Fibroblast of lung (primary cell): Measurements from ENCODE around the gene TSPAN5. TPM values are rescaled to one million over a fixed set of nuclear protein-coding genes. Genes with fewer than 3 reads are reported as not detected.

Experiments
- DNase-seq, 2 donors: peaks; one replicate each; pipeline versions ENCODE4 v3.0.0 to v3.0.0-alpha.2; 2010; ENCODE audit warnings: low read depth in 2 of 2
- H2AFZ ChIP-seq: 2 replicates; pipeline ENCODE4 v1.5.1; 2012; ENCODE audit warnings: low read length, control low read depth, inconsistent platforms
- H3K27ac ChIP-seq: 2 replicates; pipeline ENCODE4 v1.5.1; 2011; ENCODE audit warnings: low read length, control low read depth; ENCODE audit not compliant: insufficient read depth
- H3K27me3 ChIP-seq: 2 replicates; pipeline ENCODE4 v1.5.1; 2011; ENCODE audit warnings: mild to moderate bottlenecking, low read length; ENCODE audit not compliant: control insufficient read depth, insufficient read depth
- H3K36me3 ChIP-seq: 2 replicates; pipeline ENCODE4 v1.5.1; 2011; ENCODE audit warnings: low read length; ENCODE audit not compliant: control insufficient read depth, insufficient read depth
- H3K4me1 ChIP-seq: 2 replicates; pipeline ENCODE4 v1.5.1; 2011; ENCODE audit warnings: low read length; ENCODE audit not compliant: control insufficient read depth, insufficient read depth; ENCODE audit errors: extremely low read depth
- H3K4me2 ChIP-seq: 2 replicates; pipeline ENCODE4 v1.5.1; 2011; ENCODE audit warnings: low read length, control low read depth; ENCODE audit not compliant: insufficient read depth; ENCODE audit errors: extremely low read depth
- H3K4me3 ChIP-seq, 4 experiments: fragments of 200-600 bp in 1 of 4; sonication (generic) in 1 of 4; replicated peaks in 1 of 4; 2 replicates each; pipeline ENCODE4 v1.5.1; 2011 to 2016; ENCODE audit warnings: low read length in 4 of 4, low read depth in 3 of 4, mild to moderate bottlenecking in 3 of 4, control low read depth in 2 of 4, inconsistent platforms in 1 of 4, mixed read lengths in 1 of 4; ENCODE audit not compliant: insufficient read depth in 1 of 4; ENCODE audit errors: control extremely low read depth in 1 of 4
- H3K79me2 ChIP-seq: 2 replicates; pipeline ENCODE4 v1.5.1; 2012; ENCODE audit warnings: mild to moderate bottlenecking, low read length, inconsistent platforms; ENCODE audit not compliant: control insufficient read depth, insufficient read depth
- H3K9ac ChIP-seq: 2 replicates; pipeline ENCODE4 v1.5.1; 2011; ENCODE audit warnings: mild to moderate bottlenecking, low read length, control low read depth; ENCODE audit not compliant: insufficient read depth
- H3K9me3 ChIP-seq: 2 replicates; pipeline ENCODE4 v1.5.1; 2012; ENCODE audit warnings: low read depth, low read length; ENCODE audit not compliant: control insufficient read depth, insufficient read depth
- H4K20me1 ChIP-seq: 2 replicates; pipeline ENCODE4 v1.5.1; 2011; ENCODE audit warnings: low read length; ENCODE audit not compliant: control insufficient read depth, insufficient read depth; ENCODE audit errors: extremely low read depth
- CTCF ChIP-seq, 2 donors: IDR thresholded peaks in 1 of 2; conservative IDR thresholded peaks in 1 of 2; 1 replicate in 1 of 2; 2 replicates in 1 of 2; pipeline ENCODE4 v1.5.1; 2011 to 2012; ENCODE audit warnings: low read length in 2 of 2, control low read depth in 1 of 2, inconsistent platforms in 1 of 2, low read depth in 1 of 2, mild to moderate bottlenecking in 1 of 2
- EZH2 ChIP-seq: IDR thresholded peaks from 2 replicates; pipeline ENCODE4 v1.5.1; 2012; ENCODE audit warnings: low read length, control low read depth, mild to moderate bottlenecking; ENCODE audit errors: missing control alignments
- polyA plus RNA-seq, 2 donors: library from polyadenylated mRNA; depleted of rRNA in 1 of 2; stranded (reverse) in 1 of 2; unstranded in 1 of 2; fragments of >200 nt; gene quantifications; 2 replicates each; pipeline ENCODE4 v1.2.1, GENCODE V29; 2011 to 2012; ENCODE audit warnings: missing spikeins in 1 of 2
- total RNA-seq: library from RNA; depleted of rRNA; stranded (reverse); fragments of >200 nt; gene quantifications from 2 replicates; pipeline ENCODE4 v1.2.1, GENCODE V29; 2014

TSPAN5 gene
- total and polyA plus RNA-seq, 2 donors (not counting 1 experiment from before 2014, with no cell fraction given): 109 to 129 TPM

DNA sequence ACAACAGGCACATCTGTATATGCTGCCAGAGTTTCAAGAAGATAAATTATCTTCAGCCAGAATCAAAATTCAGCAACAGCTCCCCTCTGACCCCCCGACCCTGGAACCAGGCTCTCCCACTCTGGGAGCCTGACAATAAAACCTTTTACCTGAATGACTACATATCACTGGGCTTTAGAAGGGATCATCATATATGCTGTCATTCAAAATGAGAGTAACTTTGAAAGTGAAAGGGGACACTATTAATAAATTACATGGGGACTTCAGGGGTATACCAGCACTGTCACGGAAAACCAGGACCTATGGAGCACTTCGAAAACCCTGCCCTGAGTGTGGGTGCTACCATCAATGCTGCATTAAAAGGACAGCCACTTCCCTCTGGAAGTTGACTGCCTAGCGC is 26.2 kb downstream of the TSPAN5 start:
- Histone ChIP-seq H4K20me1 (no peaks in the 10 kb centered on the region), H3K4me3 (no peak overlapping the region), H2AFZ (no peak overlapping the region), H3K9ac (no peak overlapping the region), H3K27me3 (no peaks in the 10 kb centered on the region), H3K4me2 (no peak overlapping the region), H3K79me2 (peaks cover 94% of the 10 kb centered on the region), H3K27ac (no peak overlapping the region), H3K36me3 (no peaks in the 10 kb centered on the region), H3K4me1 (peaks cover 2% of the 10 kb centered on the region), H3K9me3 (no peaks in the 10 kb centered on the region)
- DNase-seq: no peak
- no peak for TF ChIP-seq EZH2
- TF ChIP-seq CTCF (conservative IDR thresholded peaks at IDR 0.05 in 1 of 2, IDR thresholded peaks at IDR 0.05 in 1 of 2; ENCODE audit: low read depth in 1 of 2, low read length in 2 of 2): no peak

GRCh38 chr4:98631506-98631905 is 26.9 kb downstream of the TSPAN5 start:
- H3K27ac ChIP-seq: no peak overlapping the region
- H2AFZ ChIP-seq: no peak overlapping the region
- no peak overlapping the region for H3K9ac ChIP-seq
- H3K79me2 ChIP-seq: peaks cover 93% of the 10 kb centered on the region
- no peak for DNase-seq
- no peak overlapping the region for H3K4me2 ChIP-seq
- no peaks in the 10 kb centered on the region for H3K27me3 ChIP-seq
- H3K4me1 ChIP-seq: peaks cover 6% of the 10 kb centered on the region
- no peaks in the 10 kb centered on the region for H3K9me3 ChIP-seq
- TF ChIP-seq CTCF (conservative IDR thresholded peaks at IDR 0.05 in 1 of 2, IDR thresholded peaks at IDR 0.05 in 1 of 2; ENCODE audit: low read depth in 1 of 2, low read length in 2 of 2) (no peak), EZH2 (no peak)
- no peak overlapping the region for H3K4me3 ChIP-seq
- H3K36me3 ChIP-seq: no peaks in the 10 kb centered on the region
- no peaks in the 10 kb centered on the region for H4K20me1 ChIP-seq

DNA sequence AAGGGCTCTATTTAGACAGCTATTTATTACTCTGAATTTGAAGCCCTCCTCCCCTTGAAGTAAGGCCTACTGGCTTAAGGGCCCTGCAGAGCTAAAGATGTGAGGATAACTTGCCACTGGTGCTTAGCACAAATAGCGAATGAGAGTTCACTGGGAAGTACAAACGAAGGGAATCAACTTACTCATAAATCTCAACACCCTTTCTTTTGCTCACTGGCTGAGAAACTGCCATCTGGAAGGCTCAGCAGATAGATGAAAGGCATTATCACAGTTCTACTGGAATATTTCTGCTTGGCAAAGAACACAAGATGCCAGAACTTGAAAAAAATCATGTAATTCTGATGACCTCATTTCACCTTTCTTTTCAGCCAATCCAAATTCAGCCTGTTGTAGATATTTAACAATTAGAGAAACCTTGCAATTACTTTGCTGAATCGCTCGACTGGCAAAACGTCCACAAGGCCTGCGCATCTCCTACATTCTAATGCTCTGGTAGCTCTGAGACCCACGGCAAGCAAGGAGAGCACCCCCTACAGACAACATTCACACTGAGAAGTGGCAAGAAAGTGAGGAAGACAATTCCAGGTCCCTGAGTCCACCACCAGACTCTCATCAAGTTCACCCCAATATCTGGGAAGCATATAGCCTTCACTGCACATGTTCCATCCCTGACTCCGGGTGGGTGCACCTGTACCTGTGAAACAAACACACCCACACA is 27.5 kb downstream of the TSPAN5 start:
- TF ChIP-seq CTCF (conservative IDR thresholded peaks at IDR 0.05 in 1 of 2, IDR thresholded peaks at IDR 0.05 in 1 of 2; ENCODE audit: low read depth in 1 of 2, low read length in 2 of 2): no peak
- no peak for TF ChIP-seq EZH2
- Histone ChIP-seq H3K4me2 (no peak overlapping the region), H3K9ac (no peak overlapping the region), H2AFZ (no peak overlapping the region), H4K20me1 (no peaks in the 10 kb centered on the region), H3K27ac (no peak overlapping the region), H3K9me3 (no peaks in the 10 kb centered on the region), H3K4me1 (peaks cover 11% of the 10 kb centered on the region), H3K79me2 (peaks cover 93% of the 10 kb centered on the region), H3K27me3 (no peaks in the 10 kb centered on the region), H3K4me3 (no peak overlapping the region), H3K36me3 (no peaks in the 10 kb centered on the region)
- DNase-seq: peak in 1 of 2 donors; percentile 39
